Smooth muscle cell (in vitro differentiated cells): ENCODE results near the gene USP26. TPM values are rescaled to one million over a fixed set of nuclear protein-coding genes. Genes with fewer than 3 reads are reported as not detected.

Source experiments
- DNase-seq: peaks from one replicate; lab custom pipeline; 2025; ENCODE audit not compliant: unreplicated experiment; lab: John Stamatoyannopoulos, UW
- H2AFZ ChIP-seq: fragments of 200-600 bp; sonication (generic); 2 replicates; pipeline ENCODE4 v1.6.0; 2016; ENCODE audit warnings: antibody characterized with exemption, low read depth, mild to moderate bottlenecking
- H3F3A ChIP-seq: fragments of 200-600 bp; sonication (generic); 2 replicates; pipeline ENCODE4 v1.6.0; 2017; ENCODE audit warnings: antibody characterized with exemption, low read depth
- H3K27ac ChIP-seq: fragments of 200-600 bp; sonication (generic); 2 replicates; pipeline ENCODE4 v1.5.1; 2016; ENCODE audit warnings: low read depth, mild to moderate bottlenecking
- H3K27me3 ChIP-seq: fragments of 200-600 bp; sonication (generic); 2 replicates; pipeline ENCODE4 v1.6.1; 2016; ENCODE audit warnings: low read depth, mild to moderate bottlenecking
- H3K36me3 ChIP-seq: fragments of 200-600 bp; sonication (generic); 2 replicates; pipeline ENCODE4 v1.5.1; 2016; ENCODE audit warnings: low read depth
- H3K4me1 ChIP-seq: fragments of 200-600 bp; sonication (generic); 2 replicates; pipeline ENCODE4 v1.5.1; 2016; ENCODE audit warnings: low read depth
- H3K4me2 ChIP-seq: fragments of 200-600 bp; sonication (generic); 2 replicates; pipeline ENCODE4 v1.6.0; 2016; ENCODE audit warnings: mild to moderate bottlenecking
- H3K4me3 ChIP-seq: fragments of 200-600 bp; sonication (generic); 2 replicates; pipeline ENCODE4 v1.5.1; 2016; ENCODE audit warnings: mild to moderate bottlenecking
- H3K79me2 ChIP-seq: fragments of 200-600 bp; sonication (generic); 2 replicates; pipeline ENCODE4 v1.6.0; 2016; ENCODE audit warnings: low read depth, mild to moderate bottlenecking
- H3K9ac ChIP-seq: fragments of 200-600 bp; sonication (generic); 2 replicates; pipeline ENCODE4 v1.6.0; 2016; ENCODE audit warnings: low read depth
- H3K9me3 ChIP-seq: fragments of 200-600 bp; sonication (generic); replicated peaks from 2 replicates; pipeline ENCODE4 v1.5.1; 2016; ENCODE audit warnings: low read depth
- H4K20me1 ChIP-seq: fragments of 200-600 bp; sonication (generic); 2 replicates; pipeline ENCODE4 v1.6.0; 2016; ENCODE audit warnings: low read depth
- WGBS: methylation state at CpG from one replicate; pipeline ENCODE4 v1.1.7; 2016; ENCODE audit warnings: low lambda C conversion rate; 5-methylcytosine and 5-hydroxymethylcytosine counted together
- polyA plus RNA-seq: library from polyadenylated mRNA; unstranded; fragments of >200 nt; fragmentation: Nextera tagmentation; extraction: Ambion mirVana; gene quantifications from 2 replicates; pipeline ENCODE4 v1.2.1, GENCODE V29; 2016
- total RNA-seq: library from RNA; depleted of rRNA; stranded (reverse); fragments of >200 nt; gene quantifications from 2 replicates; pipeline ENCODE4 v1.2.3, GENCODE V29; 2014
- TF ChIP-seq, protein P1 (sequence below): fragments of 200-600 bp; sonication (generic); IDR thresholded peaks from 2 replicates; pipeline ENCODE4 v1.5.1; 2017; ENCODE audit warnings: borderline replicate concordance, mild to moderate bottlenecking, antibody characterized with exemption; ENCODE audit not compliant: insufficient read depth, poor library complexity, severe bottlenecking

USP26 gene, protein sequence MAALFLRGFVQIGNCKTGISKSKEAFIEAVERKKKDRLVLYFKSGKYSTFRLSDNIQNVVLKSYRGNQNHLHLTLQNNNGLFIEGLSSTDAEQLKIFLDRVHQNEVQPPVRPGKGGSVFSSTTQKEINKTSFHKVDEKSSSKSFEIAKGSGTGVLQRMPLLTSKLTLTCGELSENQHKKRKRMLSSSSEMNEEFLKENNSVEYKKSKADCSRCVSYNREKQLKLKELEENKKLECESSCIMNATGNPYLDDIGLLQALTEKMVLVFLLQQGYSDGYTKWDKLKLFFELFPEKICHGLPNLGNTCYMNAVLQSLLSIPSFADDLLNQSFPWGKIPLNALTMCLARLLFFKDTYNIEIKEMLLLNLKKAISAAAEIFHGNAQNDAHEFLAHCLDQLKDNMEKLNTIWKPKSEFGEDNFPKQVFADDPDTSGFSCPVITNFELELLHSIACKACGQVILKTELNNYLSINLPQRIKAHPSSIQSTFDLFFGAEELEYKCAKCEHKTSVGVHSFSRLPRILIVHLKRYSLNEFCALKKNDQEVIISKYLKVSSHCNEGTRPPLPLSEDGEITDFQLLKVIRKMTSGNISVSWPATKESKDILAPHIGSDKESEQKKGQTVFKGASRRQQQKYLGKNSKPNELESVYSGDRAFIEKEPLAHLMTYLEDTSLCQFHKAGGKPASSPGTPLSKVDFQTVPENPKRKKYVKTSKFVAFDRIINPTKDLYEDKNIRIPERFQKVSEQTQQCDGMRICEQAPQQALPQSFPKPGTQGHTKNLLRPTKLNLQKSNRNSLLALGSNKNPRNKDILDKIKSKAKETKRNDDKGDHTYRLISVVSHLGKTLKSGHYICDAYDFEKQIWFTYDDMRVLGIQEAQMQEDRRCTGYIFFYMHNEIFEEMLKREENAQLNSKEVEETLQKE
- total RNA-seq (not detected in 2 replicates), polyA plus RNA-seq (not detected in 2 replicates)

DNA sequence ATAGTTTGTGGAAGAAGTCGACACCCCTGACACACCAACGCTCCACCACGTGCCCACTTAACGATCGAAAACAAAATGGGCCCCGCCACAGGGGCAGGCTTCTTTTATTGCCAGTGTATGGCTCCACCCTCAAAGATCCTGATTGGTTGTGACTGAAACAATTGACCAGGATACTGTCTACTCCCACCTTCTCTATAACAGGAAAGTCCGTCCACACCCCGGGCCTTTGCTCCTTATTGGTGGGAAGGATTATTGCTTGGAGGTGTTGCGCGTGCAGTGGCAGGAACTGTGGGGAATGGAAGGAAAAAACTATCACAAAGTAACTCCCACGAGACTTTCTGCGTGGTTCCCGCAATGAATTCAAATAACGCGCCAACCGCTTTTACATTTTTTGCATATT lies at the start of gene USP26:
Gene USP26 (minus strand): TSS at position 79 of the 400 bp plus-strand sequence. CDS start 68,889 bp downstream, outside the sequence.
- H3K4me2 ChIP-seq: no peak within 1 kb of the TSS
- TF ChIP-seq, protein P1, sequence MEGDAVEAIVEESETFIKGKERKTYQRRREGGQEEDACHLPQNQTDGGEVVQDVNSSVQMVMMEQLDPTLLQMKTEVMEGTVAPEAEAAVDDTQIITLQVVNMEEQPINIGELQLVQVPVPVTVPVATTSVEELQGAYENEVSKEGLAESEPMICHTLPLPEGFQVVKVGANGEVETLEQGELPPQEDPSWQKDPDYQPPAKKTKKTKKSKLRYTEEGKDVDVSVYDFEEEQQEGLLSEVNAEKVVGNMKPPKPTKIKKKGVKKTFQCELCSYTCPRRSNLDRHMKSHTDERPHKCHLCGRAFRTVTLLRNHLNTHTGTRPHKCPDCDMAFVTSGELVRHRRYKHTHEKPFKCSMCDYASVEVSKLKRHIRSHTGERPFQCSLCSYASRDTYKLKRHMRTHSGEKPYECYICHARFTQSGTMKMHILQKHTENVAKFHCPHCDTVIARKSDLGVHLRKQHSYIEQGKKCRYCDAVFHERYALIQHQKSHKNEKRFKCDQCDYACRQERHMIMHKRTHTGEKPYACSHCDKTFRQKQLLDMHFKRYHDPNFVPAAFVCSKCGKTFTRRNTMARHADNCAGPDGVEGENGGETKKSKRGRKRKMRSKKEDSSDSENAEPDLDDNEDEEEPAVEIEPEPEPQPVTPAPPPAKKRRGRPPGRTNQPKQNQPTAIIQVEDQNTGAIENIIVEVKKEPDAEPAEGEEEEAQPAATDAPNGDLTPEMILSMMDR: no peak
- no peaks in the 10 kb centered on the region for H3F3A ChIP-seq
- H3K9me3 ChIP-seq: no peaks in the 10 kb centered on the region
- H3K27ac ChIP-seq: no peak within 1 kb of the TSS
- no peak within 1 kb of the TSS for H3K9ac ChIP-seq
- H3K36me3 ChIP-seq: no peaks in the 10 kb centered on the region
- DNase-seq: no peak
- H4K20me1 ChIP-seq: no peaks in the 10 kb centered on the region
- WGBS: 95% methylated on average over 16 of the region's 16 CpGs
- H3K4me3 ChIP-seq: no peak within 1 kb of the TSS
- no peaks in the 10 kb centered on the region for H3K79me2 ChIP-seq
- no peaks in the 10 kb centered on the region for H3K4me1 ChIP-seq
- no peak within 1 kb of the TSS for H2AFZ ChIP-seq
- H3K27me3 ChIP-seq: no peaks in the 10 kb centered on the region

DNA sequence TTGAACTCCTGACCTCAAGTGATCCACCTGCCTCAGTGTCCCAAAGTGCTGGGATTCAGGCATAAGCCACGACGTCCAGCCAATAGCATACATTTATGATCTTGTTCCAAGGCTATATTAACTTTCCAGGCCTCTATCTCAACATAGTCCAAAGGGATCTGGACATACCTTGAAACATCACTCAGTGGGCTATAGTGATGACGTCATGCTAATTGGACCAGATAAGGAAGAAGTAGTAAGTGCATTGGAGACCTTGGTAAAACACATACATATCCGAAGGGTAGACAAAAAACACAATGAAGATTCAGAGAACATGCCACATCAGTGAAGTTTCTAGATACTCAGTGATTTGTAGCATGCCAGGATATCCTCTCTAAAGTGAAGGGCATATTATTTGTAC lies 37.4 kb upstream of the USP26 start:
- no peak overlapping the region for H3K9ac ChIP-seq
- WGBS: 74% methylated on average over 4 of the region's 4 CpGs

DNA sequence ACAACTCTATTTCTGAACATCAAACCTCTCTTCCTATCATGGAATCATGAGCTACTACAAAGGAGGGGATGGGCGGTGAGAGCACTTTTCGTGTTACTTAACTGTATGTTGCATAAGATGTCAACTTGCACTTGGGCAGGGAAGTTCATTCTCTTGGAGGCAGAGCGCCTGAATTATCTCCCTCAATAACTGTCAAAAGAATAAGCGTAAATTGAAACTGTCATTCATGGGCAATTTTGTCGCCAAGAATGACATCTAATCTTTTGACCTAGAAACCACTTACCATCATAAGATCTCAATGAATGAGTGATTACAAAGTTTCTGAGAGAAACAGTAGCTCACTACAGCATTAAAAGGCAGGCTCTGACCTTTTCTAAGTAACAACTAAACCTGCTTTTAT lies 23.5 kb upstream of the USP26 start:
- no peaks in the 10 kb centered on the region for H3K27me3 ChIP-seq
- no peaks in the 10 kb centered on the region for H3K4me1 ChIP-seq
- no peaks in the 10 kb centered on the region for H4K20me1 ChIP-seq
- H3K36me3 ChIP-seq: no peaks in the 10 kb centered on the region
- H3K79me2 ChIP-seq: no peaks in the 10 kb centered on the region
- no peak overlapping the region for H3K4me3 ChIP-seq
- no peak overlapping the region for H2AFZ ChIP-seq
- no peak overlapping the region for H3K4me2 ChIP-seq
- 76% methylated on average over 5 of the region's 5 CpGs for WGBS
- H3K27ac ChIP-seq: no peak overlapping the region
- DNase-seq: no peak
- no peaks in the 10 kb centered on the region for H3K9me3 ChIP-seq
- TF ChIP-seq, protein P1: no peak
- no peak overlapping the region for H3K9ac ChIP-seq
- H3F3A ChIP-seq: no peaks in the 10 kb centered on the region

More for the DNA sequence above, 37.4 kb upstream of the USP26 start:
- H2AFZ ChIP-seq: no peak overlapping the region
- H3K36me3 ChIP-seq: no peaks in the 10 kb centered on the region
- no peak for DNase-seq
- no peak overlapping the region for H3K4me3 ChIP-seq
- no peak overlapping the region for H3K27ac ChIP-seq
- H3K27me3 ChIP-seq: no peaks in the 10 kb centered on the region
- no peaks in the 10 kb centered on the region for H4K20me1 ChIP-seq
- H3K4me2 ChIP-seq: no peak overlapping the region
- TF ChIP-seq, protein P1: no peak
- no peaks in the 10 kb centered on the region for H3K79me2 ChIP-seq
- no peaks in the 10 kb centered on the region for H3K9me3 ChIP-seq
- no peaks in the 10 kb centered on the region for H3F3A ChIP-seq
- no peaks in the 10 kb centered on the region for H3K4me1 ChIP-seq
